Measurements from ENCODE around the gene CELF2.

CELF2 gene

DNA sequence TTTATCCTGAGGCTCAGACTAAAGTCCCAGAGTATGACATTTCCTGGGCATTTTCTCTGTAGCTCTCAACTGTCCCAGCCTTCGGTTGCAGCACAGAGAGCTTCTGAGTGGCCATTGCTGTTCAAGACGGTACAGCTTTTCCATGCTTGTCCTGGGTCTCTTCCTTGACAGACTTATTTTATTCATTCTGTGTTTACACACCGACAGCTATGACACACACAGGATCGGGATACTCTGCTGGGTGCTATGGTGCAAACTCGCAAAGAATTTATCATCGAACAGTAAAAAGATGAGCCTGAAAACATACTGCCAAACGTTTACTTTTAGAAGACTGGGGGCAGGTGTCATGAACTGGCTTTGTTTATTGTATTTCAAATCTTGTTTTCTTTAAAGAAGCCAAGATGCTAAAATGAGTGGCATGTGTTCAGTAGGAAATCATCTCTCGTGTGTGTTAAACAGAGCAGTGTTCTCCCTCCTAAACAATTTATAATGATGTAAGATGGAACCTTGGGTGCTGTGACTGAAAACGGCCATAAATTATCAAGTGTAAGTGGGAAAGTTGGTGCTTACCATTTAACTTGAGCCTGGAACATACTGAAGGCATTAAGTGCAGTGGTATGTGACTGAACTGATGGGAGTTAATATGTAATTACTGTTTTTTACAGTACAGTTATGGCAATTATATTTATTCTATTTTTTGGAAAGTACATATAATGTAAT is 120.8 kb downstream of the CELF2 start:
- no peak for DNase-seq

DNA sequence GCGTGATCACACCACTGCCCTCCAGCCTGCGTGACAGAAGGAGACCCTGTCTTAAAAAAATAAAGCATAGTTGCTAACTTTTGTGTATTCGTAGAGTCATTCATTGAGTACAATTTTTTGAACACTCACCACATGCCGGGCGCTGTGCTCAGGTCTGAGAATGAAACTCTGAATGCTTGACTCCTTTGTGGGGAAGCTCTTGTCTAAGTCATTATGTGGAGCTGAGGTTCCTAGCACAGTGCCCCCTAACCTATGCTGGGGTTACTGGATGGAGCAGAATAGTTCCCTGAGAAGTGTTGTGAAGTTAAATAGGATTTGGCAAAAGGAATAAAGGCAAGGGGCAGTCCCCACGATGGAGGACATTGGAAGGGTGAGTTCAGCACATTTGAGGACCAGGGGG is 123.3 kb downstream of the CELF2 start:
- DNase-seq, result no peak

DNA sequence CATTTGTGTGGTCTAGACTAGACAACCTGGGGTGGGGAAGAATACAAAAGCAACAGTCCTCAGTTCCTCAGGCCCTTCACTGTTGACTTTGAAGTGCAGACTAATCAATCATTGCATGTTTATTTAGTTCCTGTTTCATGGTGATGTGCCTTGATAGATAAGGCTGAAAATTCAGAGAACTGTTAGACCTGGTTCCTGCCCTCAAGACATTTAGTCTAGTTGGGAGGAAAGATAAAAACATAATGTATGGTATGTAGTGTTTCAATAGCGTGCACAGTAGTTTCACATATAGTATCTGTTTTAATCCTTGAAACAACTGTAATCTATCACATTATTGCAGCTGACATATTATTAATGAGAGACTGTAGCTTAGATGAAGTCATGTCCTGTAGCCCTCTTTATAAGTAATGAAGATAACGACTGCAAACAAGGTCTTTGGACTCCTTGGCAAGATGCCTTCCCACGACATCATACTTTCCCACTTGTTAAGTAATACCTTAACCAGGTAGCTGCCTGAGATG is 124.0 kb downstream of the CELF2 start:
- DNase-seq, result no peak

DNA sequence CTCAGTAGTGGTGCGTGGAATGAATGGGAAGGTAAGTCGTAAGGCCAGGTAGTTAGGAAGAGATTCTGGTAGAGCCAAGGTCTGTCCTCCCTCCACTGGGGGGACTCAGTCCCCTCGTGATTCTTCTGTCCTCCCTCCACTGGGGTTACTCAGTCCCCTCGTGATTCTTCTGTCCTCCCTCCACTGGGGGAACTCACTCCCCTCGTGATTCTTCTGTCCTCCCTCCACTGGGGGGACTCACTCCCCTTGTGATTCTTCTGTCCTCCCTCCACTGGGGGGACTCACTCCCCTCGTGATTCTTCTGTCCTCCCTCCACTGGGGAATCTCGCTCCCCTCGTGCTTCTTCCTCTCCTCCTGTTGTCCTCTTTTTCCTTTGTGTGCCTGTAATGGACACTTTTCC is 125.1 kb downstream of the CELF2 start:
- no peak for DNase-seq

DNA sequence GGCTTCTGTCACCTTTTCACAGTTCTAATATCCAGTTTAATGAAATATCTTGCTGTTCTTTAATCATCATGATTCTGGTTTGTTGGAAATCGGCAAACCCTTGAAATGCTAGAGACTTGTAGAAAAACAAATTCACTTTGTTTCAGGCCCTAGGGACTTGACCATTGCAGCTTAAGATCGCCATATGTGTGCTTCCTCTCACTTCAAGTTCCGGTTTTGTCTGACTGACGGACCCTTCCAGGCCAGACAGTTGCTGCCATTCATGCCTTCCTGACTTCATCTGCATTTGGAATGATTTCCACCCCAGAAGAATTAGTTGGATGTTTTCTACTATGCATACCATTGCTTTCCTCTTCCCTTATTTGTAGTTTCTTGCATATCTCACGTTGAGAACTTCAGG is 125.6 kb downstream of the CELF2 start:
- DNase-seq, result no peak

DNA sequence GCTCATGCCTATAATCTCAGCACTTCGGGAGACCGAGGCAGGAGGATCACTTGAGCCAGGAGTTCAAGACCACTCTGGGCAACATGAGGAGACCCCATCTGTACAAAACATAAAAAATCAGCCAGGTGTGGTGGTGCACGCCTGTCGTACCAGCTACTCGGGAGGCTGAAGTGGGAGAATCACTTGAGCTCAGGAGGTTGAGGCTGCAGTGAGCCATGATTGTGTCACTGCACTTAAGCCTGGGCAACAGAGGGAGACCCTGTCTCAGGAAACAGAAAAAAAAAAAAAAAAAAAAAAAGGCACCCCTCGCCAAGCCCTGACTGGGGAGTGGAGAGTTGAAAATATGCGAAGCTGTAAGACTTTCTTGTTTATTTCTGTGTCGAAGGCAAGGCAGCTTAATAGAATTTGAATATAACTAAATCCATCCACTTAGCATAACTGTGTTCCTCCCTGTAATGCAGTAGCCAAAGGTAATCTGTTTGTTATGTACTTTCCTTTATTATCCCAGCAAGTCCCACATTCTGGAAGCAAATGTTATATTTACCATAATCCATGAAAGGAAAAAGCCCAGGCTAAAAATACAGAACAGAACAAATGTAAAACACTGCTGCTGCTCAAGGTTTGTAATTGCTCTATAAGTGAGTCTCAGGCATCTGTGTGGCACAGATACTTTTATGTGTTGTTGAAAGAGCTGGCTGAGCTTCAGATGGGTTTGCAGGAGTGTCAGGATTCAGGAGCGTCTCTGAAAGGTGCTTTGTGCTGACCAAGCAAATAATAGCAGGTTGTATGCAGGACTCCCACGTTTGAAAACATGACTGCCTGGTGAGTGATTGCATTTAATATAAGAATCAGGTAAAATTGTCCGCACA is 127.2 kb downstream of the CELF2 start:
- no peak for DNase-seq

DNA sequence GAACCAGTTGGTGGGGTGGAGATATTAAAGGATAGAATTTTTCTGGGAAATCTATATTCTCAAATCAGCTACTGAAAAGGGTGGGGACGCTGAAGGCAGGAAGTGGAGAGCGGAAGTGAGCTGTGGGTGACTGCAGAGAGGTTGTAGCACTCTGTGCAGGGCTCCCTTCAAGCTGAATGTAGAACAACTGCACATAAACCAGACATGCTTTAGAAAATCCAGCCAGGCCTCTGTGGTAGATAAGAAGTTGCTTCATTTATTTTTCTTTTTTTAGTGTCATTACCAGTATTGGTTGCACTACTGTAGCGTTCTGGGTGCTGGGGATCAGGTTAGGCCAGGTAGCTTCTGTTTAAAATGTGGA is 127.8 kb downstream of the CELF2 start:
- DNase-seq, result no peak

DNA sequence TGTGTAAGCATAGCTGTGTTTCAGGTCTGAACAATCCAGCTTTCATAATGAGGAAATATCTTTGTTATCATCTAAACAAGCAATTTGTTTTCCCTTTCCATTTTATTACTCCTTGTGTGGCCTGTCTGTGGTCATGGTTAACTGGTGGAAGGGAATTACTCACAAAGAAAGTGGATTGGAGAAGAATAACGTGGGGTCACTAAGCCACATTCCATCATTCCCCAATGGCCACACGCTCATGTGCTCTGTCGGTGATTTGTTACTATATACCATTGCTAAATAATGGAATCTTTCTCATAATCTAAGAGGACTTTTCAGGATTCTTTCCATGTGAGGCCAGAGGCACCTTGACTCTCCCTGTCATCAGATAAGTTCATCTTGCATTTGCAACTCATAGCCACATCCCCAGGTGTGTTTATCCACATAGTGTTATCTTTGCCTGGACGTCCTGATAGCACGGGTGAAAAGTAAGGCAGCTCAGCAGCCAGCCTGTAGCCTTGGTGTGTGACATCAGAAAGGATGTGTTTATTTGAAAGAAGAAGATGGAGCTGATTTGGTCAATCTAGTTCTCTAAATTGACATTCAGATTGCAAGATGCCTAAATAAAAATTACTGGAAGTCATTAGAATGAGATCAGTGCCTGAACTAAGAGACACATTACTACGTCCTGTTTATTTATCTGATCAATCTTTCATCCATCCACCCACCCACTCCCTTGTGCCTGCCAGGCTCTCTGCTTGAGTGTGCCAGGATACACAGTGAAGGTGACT is 128.9 kb downstream of the CELF2 start:
- DNase-seq, result no peak

DNA sequence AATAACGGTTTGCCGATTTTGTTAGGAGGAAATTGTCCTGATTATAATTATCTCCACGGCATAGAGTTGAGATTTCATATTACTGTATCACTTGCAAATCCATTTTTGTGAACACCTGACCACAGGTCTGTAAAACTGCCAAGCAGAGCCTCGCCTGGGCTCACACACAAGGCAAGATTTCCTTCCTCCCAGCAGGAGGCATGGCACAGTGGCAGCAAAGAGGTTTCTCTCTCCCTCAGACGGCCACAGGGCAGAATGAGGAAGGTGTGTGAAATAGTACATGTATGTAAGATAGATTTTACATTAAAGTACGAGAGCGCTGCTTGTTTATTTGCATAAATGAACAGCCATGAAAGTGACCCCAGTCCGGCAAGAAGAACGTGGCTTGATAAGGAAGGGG is 130.1 kb downstream of the CELF2 start:
- DNase-seq, result no peak

DNA sequence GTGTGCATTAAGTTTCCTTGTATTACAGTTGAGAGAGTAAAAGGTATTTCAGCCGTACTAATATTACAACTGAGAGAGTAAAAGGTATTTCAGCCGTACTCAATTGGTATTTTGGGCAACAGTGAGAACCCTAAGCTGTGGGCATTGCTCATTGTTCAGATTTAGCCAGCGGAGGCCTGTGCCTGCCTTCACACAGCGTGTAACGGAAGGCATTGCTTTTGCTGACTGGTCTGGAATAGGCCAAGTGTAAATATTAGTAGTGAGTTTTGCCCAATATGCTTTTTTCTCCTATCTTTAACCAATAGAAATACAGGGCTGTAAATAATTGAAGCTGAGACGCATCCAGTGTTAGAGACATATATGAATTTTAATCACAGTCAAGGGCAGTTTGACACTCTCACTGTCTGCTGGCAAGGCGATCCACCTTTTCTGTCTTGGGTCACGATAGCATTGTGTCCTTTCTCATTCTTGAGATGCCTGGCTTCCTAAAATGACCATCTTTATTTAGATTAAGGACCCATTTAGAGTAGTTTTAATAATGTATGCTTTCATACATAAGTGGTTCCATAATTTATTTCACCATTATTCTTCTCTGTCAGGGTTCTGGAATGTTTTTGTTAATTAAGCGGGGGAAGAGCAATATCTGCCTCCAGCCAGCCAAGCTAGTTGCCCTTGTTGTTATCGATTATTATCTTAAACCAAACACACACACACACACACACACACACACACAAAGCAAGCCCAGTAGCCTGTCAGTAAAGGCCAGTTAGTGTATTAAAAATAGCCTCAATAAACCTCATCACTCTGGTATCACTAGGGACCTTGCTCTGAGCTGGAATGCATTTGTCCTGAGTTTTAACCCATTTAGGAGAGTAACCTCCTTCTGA is 130.7 kb downstream of the CELF2 start:
- DNase-seq, result no peak

DNA sequence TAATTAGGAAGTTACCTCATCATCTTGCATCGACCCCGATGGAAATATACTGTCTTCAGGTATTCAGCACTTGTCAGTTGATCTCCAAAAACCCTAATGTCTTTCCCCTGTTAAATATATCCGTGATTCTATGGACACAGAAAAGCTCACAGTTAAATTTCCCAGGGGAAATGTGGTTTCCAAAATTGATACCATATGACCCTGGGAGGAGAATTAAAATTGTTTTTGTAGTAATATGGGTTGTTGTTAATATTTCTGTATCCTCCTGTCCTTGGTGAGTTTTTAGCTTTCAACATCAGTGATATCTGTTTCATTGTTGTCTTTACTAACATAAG is 132.1 kb downstream of the CELF2 start:
- DNase-seq, result no peak

DNA sequence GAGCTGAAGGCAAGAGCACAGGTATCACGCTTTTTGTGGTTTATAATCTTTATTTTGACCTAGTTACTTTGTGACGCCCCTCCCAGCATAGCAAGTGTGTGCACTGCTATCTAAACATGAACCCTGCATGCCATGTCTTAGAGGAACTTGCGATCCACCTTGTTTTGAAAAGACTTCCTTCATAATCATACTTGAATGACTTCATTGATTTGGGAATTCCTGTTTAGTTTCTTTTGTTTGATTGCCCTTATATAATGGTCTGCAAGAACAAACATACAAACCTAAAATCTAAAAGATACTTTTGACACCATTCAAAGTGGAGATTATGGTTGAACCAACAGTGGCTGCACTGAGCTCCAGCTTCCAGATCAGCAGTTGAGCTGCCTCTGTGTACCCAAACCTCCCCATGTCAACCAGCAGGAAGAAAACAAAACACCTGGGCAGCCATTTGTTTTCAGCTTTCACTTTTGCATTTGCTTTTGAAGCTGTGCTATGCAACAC is 132.6 kb downstream of the CELF2 start:
- DNase-seq, result no peak

DNA sequence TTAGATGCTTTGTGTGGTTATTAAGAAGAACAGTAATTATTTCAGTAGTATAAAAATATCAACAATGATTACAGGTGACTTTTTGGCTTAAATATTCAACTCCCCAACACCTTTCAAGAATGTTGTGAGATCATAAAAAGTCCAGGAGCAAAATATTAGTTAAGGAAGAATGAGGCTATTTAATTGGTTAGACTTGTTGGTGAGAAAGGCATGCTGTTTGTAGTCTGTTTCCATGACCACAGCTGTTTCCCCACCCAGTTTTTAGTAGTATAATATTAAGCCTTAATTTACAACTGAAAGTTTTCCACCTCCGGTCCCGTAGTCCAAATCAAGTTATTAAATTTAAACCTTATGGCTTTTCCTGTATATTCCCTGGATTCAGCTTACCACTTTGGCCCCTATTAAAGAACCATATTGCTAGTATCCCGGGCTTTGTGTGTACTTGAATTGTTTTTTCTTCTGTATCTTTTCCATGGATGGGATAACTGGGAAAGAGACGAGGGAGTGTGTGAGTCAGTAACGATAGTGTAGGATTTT is 133.3 kb downstream of the CELF2 start:
- DNase-seq, result no peak

DNA sequence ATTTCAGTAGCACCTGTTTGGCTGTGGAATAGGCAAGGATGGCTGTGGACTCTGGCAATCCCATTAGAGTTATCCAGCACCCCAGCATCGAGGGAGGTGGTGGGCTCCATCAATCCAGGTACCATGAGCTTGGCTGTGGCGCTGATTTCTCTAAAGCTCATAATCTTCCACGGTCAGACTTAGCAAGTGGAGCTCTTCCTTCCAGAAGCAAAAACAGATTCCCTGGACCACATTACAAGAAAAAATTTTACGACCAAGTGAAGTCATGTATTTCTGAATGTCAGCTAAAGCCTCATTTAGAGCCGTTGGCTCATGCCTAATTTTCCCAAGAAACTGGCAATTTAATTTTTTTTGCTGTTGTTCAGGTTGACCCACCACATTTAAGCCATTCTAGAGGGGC is 135.1 kb downstream of the CELF2 start:
- no peak for DNase-seq

DNA sequence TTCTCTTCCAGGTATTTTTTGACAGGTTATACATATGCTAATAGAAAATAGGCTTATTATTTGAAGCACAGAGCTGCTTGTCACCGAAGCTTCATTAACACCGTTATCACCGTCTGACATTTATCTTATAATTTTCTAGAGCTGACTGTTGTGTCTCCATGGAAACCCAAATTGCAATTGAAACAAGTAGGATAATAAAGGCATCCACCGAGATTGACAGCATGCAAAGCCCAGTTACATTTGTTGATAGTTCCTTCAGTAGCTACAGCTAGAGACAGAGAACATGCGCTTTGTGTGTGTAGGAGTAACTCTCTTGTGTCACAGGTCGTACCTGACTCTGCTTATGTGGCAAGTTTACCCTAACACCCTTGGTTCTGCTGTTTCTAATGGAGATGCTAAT is 135.6 kb downstream of the CELF2 start:
- no peak for DNase-seq

DNA sequence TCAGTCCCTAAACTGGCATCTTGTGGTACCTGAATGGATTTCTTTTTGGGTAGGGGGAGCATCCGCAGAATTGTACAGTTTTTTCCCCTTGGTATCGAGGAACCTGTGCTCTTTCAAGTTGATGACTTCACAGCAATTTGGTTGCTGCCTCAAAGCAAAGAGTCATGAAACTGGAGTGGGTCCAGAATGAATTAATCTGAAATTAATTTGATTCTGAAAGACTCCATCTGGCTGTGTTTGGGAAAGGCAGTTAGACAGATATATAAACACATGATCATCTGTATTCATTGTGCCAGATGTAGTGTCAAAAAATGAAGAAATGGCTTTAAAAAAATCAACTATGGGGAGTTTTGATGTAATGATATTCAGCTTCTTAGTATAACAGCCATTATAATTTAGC is 136.1 kb downstream of the CELF2 start:
- DNase-seq, result no peak

DNA sequence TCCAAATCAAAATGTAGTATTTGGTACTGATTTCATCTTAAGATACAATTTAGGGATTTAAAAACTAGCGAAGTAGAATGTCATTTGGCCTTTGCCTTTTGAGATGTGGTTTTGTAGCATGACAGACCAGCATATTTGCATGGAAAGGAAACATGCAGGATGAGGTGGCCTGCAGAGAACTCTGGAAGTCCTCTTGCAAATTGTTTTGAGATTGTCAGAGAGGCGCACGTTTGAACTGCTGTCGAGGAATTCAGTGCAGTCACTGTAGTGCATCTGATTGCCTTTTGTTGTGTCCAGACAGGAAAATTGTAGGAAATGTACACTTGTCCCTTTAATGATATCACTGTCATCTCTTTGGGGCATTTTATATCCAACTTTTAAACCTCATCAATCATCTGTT is 136.7 kb downstream of the CELF2 start:
- no peak for DNase-seq

DNA sequence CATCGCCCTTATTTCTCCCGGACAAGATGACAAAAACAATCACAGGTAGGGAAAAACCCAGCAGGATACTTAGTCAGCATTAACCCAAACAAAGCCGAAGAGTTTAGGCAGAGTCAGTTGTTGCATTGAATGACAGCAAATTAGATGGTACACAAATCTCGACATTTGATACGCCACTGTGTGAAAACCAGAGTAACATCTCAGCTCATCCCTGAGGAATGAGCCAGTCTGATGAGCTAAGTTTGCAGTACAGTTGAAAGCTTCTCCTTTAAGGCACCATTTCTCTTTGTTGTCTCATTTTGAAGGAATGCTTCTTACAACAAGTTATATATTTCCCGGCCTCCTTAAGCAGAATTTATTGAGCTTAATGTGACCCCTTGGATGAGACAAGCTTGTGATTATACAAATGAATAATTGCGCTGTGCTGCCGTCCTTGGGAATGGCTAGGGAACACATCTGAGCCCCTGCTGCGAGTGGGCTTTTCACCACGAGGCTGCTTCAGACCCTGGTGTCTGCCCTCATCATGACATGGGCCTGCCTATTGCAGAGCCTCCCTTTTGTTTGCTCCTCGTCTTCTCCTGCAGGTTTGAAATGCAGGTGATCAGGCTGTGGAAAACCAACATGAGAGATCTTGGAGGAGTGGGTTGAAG is 137.3 kb downstream of the CELF2 start:
- no peak for DNase-seq

DNA sequence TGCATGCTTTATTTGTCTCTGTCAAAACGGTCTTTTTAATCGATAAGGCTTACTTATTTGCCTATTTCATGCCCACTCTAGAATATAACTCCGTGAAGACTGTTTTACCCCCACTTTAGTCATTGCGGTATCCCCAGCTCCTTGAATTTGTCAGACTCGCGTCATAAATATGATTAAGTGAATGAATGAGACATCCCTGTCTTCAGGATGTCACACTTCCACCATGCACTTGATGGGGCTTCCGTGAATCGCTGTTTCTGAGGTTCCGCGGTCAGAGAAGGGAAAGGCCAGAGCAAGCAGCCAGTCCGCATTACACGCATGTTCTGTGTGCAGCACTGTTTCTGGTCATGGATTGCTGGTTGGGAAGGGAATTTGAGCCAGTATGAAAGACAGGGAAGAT is 138.8 kb downstream of the CELF2 start:
- DNase-seq, result no peak

DNA sequence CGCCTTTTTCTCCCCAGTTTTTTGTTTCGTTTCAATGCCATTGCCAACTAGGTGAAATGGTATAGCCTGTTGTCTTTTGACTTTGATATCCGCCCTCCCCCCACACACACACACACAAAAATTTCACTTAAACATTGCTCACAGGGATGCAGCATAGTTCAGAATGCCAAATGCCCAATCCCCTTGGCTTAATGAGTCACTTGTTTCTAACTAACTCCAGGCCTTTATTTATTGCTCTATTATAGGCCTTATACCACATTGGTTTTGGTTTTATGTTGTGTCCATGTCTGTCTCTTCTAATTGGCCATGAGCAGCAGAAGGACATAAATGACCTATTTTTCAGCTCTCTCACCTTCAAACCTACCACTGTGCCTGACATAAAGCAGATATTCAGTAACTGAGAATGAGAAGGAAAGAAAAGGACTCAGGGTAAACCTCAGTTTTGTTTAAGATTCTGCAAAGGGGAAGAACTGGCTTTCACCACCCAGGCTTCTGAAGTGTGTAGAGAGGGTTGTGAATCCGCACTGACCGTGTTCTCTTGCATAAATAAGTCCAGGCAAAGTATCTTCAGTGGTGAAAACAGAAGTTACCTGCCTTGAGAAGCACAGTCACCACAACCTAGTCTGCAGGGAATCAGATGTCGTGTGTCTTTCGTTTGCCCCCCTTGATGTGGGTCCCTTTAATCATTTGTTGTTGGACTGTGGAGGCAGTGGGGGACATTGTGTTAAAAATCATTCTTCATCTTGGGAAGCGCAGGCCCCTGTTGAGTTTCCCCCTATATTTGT is 139.8 kb downstream of the CELF2 start:
- DNase-seq, result no peak

DNA sequence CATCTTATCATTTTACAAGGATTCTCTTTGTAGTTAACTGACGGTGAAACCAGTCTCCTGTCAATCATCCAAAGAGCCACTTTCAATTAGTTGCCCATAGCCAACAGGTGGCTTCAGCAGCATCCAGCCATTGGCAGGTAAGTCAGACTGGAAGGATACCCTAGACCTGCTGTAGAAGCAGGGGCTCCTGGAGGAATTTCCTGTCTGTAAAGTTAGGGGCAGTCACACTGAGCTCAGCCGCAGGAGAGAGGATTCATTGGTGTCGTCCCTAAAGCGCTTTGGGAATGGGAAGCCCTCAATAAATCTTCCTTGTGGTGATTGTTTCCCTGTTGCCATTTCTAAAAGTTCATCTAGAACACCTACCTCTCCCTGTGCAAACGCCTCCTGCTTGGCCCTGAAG is 140.4 kb downstream of the CELF2 start:
- DNase-seq, result no peak

Measured in NCI-H2081 treated with DMSO at 0.1 percent for 48 hours (cell line).